Endothelial cell of umbilical vein (primary cell): Measurements from ENCODE around the gene RPS6KA5. TPM values are rescaled to one million over a fixed set of nuclear protein-coding genes. Genes with fewer than 3 reads are reported as not detected.
"Not testable (repeated sequence)": the region's sequence is repeated elsewhere in the genome, so short reads cannot be mapped to it uniquely, and the experiment has no call there.

Experiments
- BruUV-seq: library from RNA; stranded (reverse); fragments of 400-500 nt; replicated peaks from 2 replicates; lab custom pipeline; 2021; lab: Mats Ljungman, UMichigan
- CTCF ChIA-PET: fragments of 300-600, 350-600 bp; sonication (Branson Sonifier 250); formaldehyde crosslinking; loops from one replicate; lab custom pipeline; 2021; ENCODE audit warnings: antibody characterized with exemption, inconsistent platforms; lab: Charles Lee
- POLR2A ChIA-PET: fragments of 300-600, 350-600 bp; sonication (Branson Sonifier 250); formaldehyde crosslinking; loops from one replicate; lab custom pipeline; 2021; ENCODE audit warnings: antibody characterized with exemption, inconsistent platforms; lab: Charles Lee
- DNase-seq: peaks from one replicate; pipeline ENCODE4 v3.0.0-alpha.2; 2011; ENCODE audit warnings: low read depth, low spot score
- FAIRE-seq: peaks from 2 replicates; lab custom pipeline; 2011; peaks lifted over from hg19 to GRCh38; lab: Jason Lieb, UNC
- H2AFZ ChIP-seq: 2 replicates; pipeline ENCODE4 v1.6.0; 2012; ENCODE audit warnings: low read depth, low read length, control low read depth, inconsistent platforms
- H3K27ac ChIP-seq: 2 replicates; pipeline ENCODE4 v1.5.1; 2011; ENCODE audit warnings: low read depth, mild to moderate bottlenecking, control low read depth, low read length, moderate library complexity; ENCODE audit not compliant: insufficient read depth
- H3K27me3 ChIP-seq, 2 experiments: 2 replicates each; pipeline versions ENCODE4 v1.6.0 to v1.6.1; 2011; ENCODE audit warnings: low read length in 2 of 2, mixed read lengths in 1 of 2; ENCODE audit not compliant: control insufficient read depth in 2 of 2, insufficient read depth in 2 of 2
- H3K36me3 ChIP-seq, 2 experiments: 2 replicates in 1 of 2; 3 replicates in 1 of 2; pipeline ENCODE4 v1.5.1; 2011; ENCODE audit warnings: low read length in 2 of 2, mild to moderate bottlenecking in 1 of 2, moderate library complexity in 1 of 2; ENCODE audit not compliant: control insufficient read depth in 2 of 2, insufficient read depth in 2 of 2; ENCODE audit errors: extremely low read depth in 1 of 2
- H3K4me1 ChIP-seq: 3 replicates; pipeline ENCODE4 v1.5.1; 2011; ENCODE audit warnings: mild to moderate bottlenecking, low read length; ENCODE audit not compliant: control insufficient read depth, insufficient read depth; ENCODE audit errors: extremely low read depth
- H3K4me2 ChIP-seq: 2 replicates; pipeline ENCODE4 v1.6.1; 2011; ENCODE audit warnings: low read length, control low read depth, mixed read lengths; ENCODE audit not compliant: insufficient read depth
- H3K4me3 ChIP-seq, 3 experiments: fragments of 200-600 bp in 1 of 3; sonication (generic), shearing (Covaris generic) in 1 of 3; replicated peaks in 1 of 3; 2 replicates each; pipeline ENCODE4 v1.5.1; 2011 to 2016; ENCODE audit warnings: control low read depth in 3 of 3, low read length in 3 of 3, mild to moderate bottlenecking in 2 of 3, inconsistent platforms in 1 of 3, low read depth in 1 of 3, moderate library complexity in 1 of 3; ENCODE audit not compliant: insufficient read depth in 1 of 3
- H3K79me2 ChIP-seq: 2 replicates; pipeline ENCODE4 v1.6.0; 2012; ENCODE audit warnings: low read length, inconsistent platforms; ENCODE audit not compliant: control insufficient read depth, insufficient read depth
- H3K9ac ChIP-seq: replicated peaks from 2 replicates; pipeline ENCODE3; 2011; ENCODE audit warnings: low read length, control low read depth; ENCODE audit not compliant: insufficient read depth; ENCODE audit errors: extremely low read depth
- H3K9me1 ChIP-seq: replicated peaks from 3 replicates; pipeline ENCODE4 v1.6.0; 2011; ENCODE audit warnings: mild to moderate bottlenecking, low read length; ENCODE audit not compliant: control insufficient read depth, insufficient read depth; ENCODE audit errors: extremely low read depth
- H3K9me3 ChIP-seq: replicated peaks from 2 replicates; pipeline ENCODE4 v1.5.1; 2012; ENCODE audit warnings: low read length, inconsistent platforms; ENCODE audit not compliant: control insufficient read depth, insufficient read depth
- H4K20me1 ChIP-seq: replicated peaks from 2 replicates; pipeline ENCODE3; 2011; ENCODE audit warnings: mild to moderate bottlenecking, low read length; ENCODE audit not compliant: control insufficient read depth, insufficient read depth; ENCODE audit errors: extremely low read depth
- JUN ChIP-seq: IDR thresholded peaks from 2 replicates; pipeline ENCODE4 v1.6.1; 2011; ENCODE audit warnings: borderline replicate concordance, low read depth; ENCODE audit not compliant: insufficient read length, insufficient read depth
- POLR2AphosphoS5 ChIP-seq: IDR thresholded peaks from 2 replicates; pipeline ENCODE4 v1.6.1; 2012; ENCODE audit warnings: low read depth, mild to moderate bottlenecking, control low read depth, low read length, moderate library complexity; ENCODE audit not compliant: insufficient read depth
- dilution Hi-C: fragments of 300-500 bp; cut with MboI; formaldehyde crosslinking; loops from one replicate; pipeline ENCODE4 v1.15.0; 2019; ENCODE audit warnings: low sequenced_read_pairs; ENCODE audit not compliant: extremely low pct_ligation_motif_present
- intact Hi-C: fragments of 100-400 bp; cut with micrococcal nuclease; formaldehyde crosslinking; loops from one replicate; pipeline ENCODE4 v1.10.0; 2022
- polyA plus RNA-seq, 4 experiments: library from polyadenylated mRNA; depleted of rRNA in 3 of 4; stranded (reverse) in 3 of 4; unstranded in 1 of 4; fragments of >200 nt; gene quantifications; 2 replicates each; pipeline versions ENCODE4 v1.2.1 to v1.2.3, GENCODE V29; 2011 to 2012; ENCODE audit warnings: missing spikeins in 1 of 4
- total RNA-seq: library from RNA; stranded (reverse); gene quantifications from 2 replicates; pipeline ENCODE4 v1.2.3, GENCODE V29; 2021
- TF ChIP-seq, protein P1 (sequence below): IDR thresholded peaks from 2 replicates; pipeline ENCODE4 v1.6.1; 2011; ENCODE audit not compliant: insufficient read depth, insufficient read length
- TF ChIP-seq, protein P2 (sequence below), 2 donors: IDR thresholded peaks; 1 replicate in 1 of 2; 2 replicates in 1 of 2; pipeline ENCODE4 v1.5.1; 2011; ENCODE audit warnings: low read length in 2 of 2, mild to moderate bottlenecking in 2 of 2, moderate library complexity in 2 of 2, control low read depth in 1 of 2, inconsistent platforms in 1 of 2, low read depth in 1 of 2; ENCODE audit not compliant: insufficient read depth in 1 of 2; ENCODE audit errors: extremely low read depth in 1 of 2

Gene RPS6KA5
- total and polyA plus RNA-seq, 2 donors (not counting 3 experiments of a cell fraction or from before 2014, with no cell fraction given), result 2.9 to 5.4 TPM

DNA sequence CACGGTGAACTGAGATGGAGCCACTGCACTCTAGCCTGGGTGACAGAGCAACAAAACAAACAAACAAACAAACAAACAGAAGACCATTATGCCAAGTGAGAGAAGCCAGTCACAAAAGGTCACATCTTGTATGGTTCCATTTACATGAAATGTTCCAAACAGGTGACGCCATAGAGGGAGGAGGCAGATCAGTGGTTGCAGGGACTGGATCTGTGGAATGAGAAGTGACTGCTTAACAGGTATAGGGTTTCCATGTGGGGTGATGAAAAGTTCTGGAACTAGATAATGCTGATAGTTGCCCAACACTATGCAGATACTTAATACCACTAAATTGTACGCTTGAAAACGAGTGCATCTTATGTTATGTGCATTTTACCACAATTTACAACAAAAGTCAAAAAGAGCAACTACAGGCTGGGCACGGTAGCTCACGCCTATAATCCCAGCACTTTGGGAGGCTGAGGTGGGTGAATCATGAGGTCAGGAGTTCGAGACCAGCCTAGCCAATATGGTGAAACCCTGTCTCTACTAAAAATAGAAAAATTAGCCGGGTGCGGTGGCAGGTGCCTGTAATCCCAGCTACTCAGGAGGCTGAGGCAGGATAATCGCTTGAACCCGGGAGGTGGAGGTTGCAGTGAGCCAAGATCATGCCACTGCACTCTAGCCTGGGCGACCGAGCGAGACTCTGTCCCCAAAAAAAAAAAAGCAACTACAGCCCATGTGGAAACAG, 33.5 kb upstream of the RPS6KA5 start:
- FAIRE-seq, H3K9me3 ChIP-seq, H3K27me3 ChIP-seq, BruUV-seq, H3K4me2 ChIP-seq, H3K27ac ChIP-seq, H3K4me3 ChIP-seq, DNase-seq, H4K20me1 ChIP-seq, H3K4me1 ChIP-seq, dilution Hi-C loops, H3K9ac ChIP-seq, CTCF ChIA-PET, H3K9me1 ChIP-seq, H2AFZ ChIP-seq, intact Hi-C loops, H3K79me2 ChIP-seq, POLR2A ChIA-PET, H3K36me3 ChIP-seq: not testable (repeated sequence)

DNA sequence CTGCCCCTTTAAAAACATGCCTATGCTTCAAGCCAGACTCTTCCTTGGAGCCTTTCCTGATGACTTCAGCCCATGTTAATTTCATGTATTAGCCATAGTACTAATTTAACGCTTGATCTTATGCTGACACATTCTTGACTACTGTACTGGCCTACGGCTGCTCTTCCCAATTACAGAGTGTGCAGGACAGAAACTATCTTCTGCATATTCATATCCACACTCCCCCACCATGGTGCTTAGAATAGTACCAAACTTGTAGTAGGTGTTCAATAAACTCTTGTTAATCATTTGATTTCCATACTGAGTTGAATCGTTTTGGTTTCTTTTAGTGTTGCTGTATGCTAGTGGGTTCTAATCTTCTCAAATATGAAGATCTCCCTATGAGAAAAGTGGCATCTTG, 31.6 kb upstream of the RPS6KA5 start:
- BruUV-seq, result no TSS peak
- H3K9ac ChIP-seq, result no peak overlapping the region
- intact Hi-C loops, result no loop called here
- ChIA-PET POLR2A (no interaction called here), CTCF (no interaction called here)
- FAIRE-seq (no peak), DNase-seq (no peak)
- H3K4me1 ChIP-seq, result no peaks in the 10 kb centered on the region
- dilution Hi-C loops, result no loop called here
- peaks cover 0 to 3% of the 10 kb centered on the region in 2 experiments for H3K27me3 ChIP-seq
- H3K9me1 ChIP-seq, result no peaks in the 10 kb centered on the region
- H3K4me3 ChIP-seq, result no peak overlapping the region
- no peaks in the 10 kb centered on the region for H4K20me1 ChIP-seq
- H3K4me2 ChIP-seq, result no peak overlapping the region
- no peaks in the 10 kb centered on the region for H3K36me3 ChIP-seq
- TF ChIP-seq, protein P1, sequence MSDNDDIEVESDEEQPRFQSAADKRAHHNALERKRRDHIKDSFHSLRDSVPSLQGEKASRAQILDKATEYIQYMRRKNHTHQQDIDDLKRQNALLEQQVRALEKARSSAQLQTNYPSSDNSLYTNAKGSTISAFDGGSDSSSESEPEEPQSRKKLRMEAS, result no peak
- TF ChIP-seq POLR2AphosphoS5 (no peak), JUN (no peak)
- TF ChIP-seq, protein P2, sequence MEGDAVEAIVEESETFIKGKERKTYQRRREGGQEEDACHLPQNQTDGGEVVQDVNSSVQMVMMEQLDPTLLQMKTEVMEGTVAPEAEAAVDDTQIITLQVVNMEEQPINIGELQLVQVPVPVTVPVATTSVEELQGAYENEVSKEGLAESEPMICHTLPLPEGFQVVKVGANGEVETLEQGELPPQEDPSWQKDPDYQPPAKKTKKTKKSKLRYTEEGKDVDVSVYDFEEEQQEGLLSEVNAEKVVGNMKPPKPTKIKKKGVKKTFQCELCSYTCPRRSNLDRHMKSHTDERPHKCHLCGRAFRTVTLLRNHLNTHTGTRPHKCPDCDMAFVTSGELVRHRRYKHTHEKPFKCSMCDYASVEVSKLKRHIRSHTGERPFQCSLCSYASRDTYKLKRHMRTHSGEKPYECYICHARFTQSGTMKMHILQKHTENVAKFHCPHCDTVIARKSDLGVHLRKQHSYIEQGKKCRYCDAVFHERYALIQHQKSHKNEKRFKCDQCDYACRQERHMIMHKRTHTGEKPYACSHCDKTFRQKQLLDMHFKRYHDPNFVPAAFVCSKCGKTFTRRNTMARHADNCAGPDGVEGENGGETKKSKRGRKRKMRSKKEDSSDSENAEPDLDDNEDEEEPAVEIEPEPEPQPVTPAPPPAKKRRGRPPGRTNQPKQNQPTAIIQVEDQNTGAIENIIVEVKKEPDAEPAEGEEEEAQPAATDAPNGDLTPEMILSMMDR (IDR thresholded peaks at IDR 0.05; ENCODE audit: extremely low read depth in 1 of 2, insufficient read depth in 1 of 2, low read depth in 1 of 2, low read length in 2 of 2), result no peak
- no peak overlapping the region for H3K27ac ChIP-seq
- no peaks in the 10 kb centered on the region for H3K9me3 ChIP-seq
- H2AFZ ChIP-seq, result no peak overlapping the region
- no peaks in the 10 kb centered on the region for H3K79me2 ChIP-seq
